HG03095 (cell line): ENCODE results near the gene CD96.
"Not testable (repeated sequence)": the region's sequence is repeated elsewhere in the genome, so short reads cannot be mapped to it uniquely, and the experiment has no call there.

Source experiments
- ATAC-seq: cut with Tn5 transposase; IDR thresholded peaks from one replicate; pipeline ENCODE4 v1.9.1; 2021; ENCODE audit warnings: moderate library complexity; ENCODE audit not compliant: unreplicated experiment

Gene CD96

GRCh38 chr3:111541911-111542483 is at the start of gene CD96:
CD96 (plus strand) TSS chr3:111542197; CDS start chr3:111542249, 52 bp downstream.
- peak; percentile 34 for ATAC-seq

- no peak for ATAC-seq
Measured at GRCh38 chr3:111493276-111493675, 48.7 kb upstream of the CD96 start.

- no peak for ATAC-seq
Measured at GRCh38 chr3:111496894-111497559, 45.0 kb upstream of the CD96 start.

- ATAC-seq, result no peak
Measured at GRCh38 chr3:111498022-111498421, 44.0 kb upstream of the CD96 start.

- no peak for ATAC-seq
Measured at GRCh38 chr3:111506435-111506834, 35.6 kb upstream of the CD96 start.

GRCh38 chr3:111509308-111509707 is 32.7 kb upstream of the CD96 start:
- ATAC-seq, result no peak

GRCh38 chr3:111517801-111518200 is 24.2 kb upstream of the CD96 start:
- ATAC-seq, result no peak

- ATAC-seq, result no peak
Measured at GRCh38 chr3:111519178-111519855, 22.7 kb upstream of the CD96 start.

GRCh38 chr3:111521891-111522290 is 20.1 kb upstream of the CD96 start:
- ATAC-seq, result no peak

GRCh38 chr3:111524486-111524885 is 17.5 kb upstream of the CD96 start:
- ATAC-seq, result not testable (repeated sequence)

GRCh38 chr3:111531446-111531845 is 10.6 kb upstream of the CD96 start:
- no peak for ATAC-seq

- no peak for ATAC-seq
Measured at GRCh38 chr3:111534701-111535100, 7.3 kb upstream of the CD96 start.

- ATAC-seq, result no peak
Measured at GRCh38 chr3:111538111-111538510, 3.9 kb upstream of the CD96 start.

GRCh38 chr3:111538681-111539083 is 3.3 kb upstream of the CD96 start:
- ATAC-seq, result peak; percentile 23

- peak; percentile 69 for ATAC-seq
Measured at GRCh38 chr3:111539351-111540331, 2.4 kb upstream of the CD96 start.

- ATAC-seq, result no peak
Measured at GRCh38 chr3:111541391-111541790, 606 bp upstream of the CD96 start.

GRCh38 chr3:111542611-111543300 is 759 bp downstream of the CD96 start:
- ATAC-seq, result no peak

GRCh38 chr3:111545349-111545748 is 3.4 kb downstream of the CD96 start:
- ATAC-seq, result no peak

- peak; percentile 76 for ATAC-seq
Measured at GRCh38 chr3:111547631-111548030, 5.6 kb downstream of the CD96 start.

GRCh38 chr3:111548092-111548491 is 6.1 kb downstream of the CD96 start:
- ATAC-seq, result peak; percentile 63
